HL-60 (cell line): ENCODE data around the gene PITHD1.

Experiments
- GABPA ChIP-seq: IDR thresholded peaks from 2 replicates; pipeline ENCODE4 v1.6.1; 2012; ENCODE audit warnings: low read depth
- POLR2AphosphoS5 ChIP-seq: IDR thresholded peaks from 2 replicates; pipeline ENCODE4 v1.6.1; 2012; ENCODE audit warnings: low read depth
- TF ChIP-seq, protein P1 (sequence below): IDR thresholded peaks from one replicate; pipeline ENCODE4 v1.5.1; 2011; ENCODE audit warnings: low read length, control low read depth, inconsistent platforms; ENCODE audit not compliant: insufficient read depth
- TF ChIP-seq, protein P2 (sequence below): IDR thresholded peaks from 2 replicates; pipeline ENCODE4 v1.6.1; 2012; ENCODE audit warnings: low read depth; ENCODE audit not compliant: insufficient replicate concordance

DNA sequence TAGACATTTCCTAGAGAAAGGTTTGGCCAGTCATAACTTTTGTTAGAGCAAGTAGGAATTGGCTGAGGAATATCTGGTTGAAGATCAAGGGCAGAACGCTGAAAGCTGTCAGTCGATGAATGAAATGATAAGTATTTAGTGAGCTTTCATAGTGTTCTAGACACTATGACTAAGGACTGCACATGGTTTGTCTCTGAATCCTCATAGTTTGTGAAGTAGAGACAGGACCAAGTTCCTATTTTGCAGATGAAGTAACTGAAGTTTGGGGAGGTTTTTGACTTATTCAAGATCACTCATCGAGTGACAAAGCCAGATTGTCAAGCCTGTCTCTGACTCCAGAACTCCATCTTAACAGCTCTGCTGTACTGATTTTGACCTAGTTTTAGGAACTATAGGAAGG lies 30.2 kb upstream of the PITHD1 start:
- no peak for TF ChIP-seq POLR2AphosphoS5
- TF ChIP-seq, protein P1, sequence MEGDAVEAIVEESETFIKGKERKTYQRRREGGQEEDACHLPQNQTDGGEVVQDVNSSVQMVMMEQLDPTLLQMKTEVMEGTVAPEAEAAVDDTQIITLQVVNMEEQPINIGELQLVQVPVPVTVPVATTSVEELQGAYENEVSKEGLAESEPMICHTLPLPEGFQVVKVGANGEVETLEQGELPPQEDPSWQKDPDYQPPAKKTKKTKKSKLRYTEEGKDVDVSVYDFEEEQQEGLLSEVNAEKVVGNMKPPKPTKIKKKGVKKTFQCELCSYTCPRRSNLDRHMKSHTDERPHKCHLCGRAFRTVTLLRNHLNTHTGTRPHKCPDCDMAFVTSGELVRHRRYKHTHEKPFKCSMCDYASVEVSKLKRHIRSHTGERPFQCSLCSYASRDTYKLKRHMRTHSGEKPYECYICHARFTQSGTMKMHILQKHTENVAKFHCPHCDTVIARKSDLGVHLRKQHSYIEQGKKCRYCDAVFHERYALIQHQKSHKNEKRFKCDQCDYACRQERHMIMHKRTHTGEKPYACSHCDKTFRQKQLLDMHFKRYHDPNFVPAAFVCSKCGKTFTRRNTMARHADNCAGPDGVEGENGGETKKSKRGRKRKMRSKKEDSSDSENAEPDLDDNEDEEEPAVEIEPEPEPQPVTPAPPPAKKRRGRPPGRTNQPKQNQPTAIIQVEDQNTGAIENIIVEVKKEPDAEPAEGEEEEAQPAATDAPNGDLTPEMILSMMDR, result no peak
- TF ChIP-seq, protein P2, sequence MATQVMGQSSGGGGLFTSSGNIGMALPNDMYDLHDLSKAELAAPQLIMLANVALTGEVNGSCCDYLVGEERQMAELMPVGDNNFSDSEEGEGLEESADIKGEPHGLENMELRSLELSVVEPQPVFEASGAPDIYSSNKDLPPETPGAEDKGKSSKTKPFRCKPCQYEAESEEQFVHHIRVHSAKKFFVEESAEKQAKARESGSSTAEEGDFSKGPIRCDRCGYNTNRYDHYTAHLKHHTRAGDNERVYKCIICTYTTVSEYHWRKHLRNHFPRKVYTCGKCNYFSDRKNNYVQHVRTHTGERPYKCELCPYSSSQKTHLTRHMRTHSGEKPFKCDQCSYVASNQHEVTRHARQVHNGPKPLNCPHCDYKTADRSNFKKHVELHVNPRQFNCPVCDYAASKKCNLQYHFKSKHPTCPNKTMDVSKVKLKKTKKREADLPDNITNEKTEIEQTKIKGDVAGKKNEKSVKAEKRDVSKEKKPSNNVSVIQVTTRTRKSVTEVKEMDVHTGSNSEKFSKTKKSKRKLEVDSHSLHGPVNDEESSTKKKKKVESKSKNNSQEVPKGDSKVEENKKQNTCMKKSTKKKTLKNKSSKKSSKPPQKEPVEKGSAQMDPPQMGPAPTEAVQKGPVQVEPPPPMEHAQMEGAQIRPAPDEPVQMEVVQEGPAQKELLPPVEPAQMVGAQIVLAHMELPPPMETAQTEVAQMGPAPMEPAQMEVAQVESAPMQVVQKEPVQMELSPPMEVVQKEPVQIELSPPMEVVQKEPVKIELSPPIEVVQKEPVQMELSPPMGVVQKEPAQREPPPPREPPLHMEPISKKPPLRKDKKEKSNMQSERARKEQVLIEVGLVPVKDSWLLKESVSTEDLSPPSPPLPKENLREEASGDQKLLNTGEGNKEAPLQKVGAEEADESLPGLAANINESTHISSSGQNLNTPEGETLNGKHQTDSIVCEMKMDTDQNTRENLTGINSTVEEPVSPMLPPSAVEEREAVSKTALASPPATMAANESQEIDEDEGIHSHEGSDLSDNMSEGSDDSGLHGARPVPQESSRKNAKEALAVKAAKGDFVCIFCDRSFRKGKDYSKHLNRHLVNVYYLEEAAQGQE, result no peak
- no peak for TF ChIP-seq GABPA
